ENCODE measurements around the gene KMT2E.

Gene KMT2E

GRCh38 chr7:104980440-104980839, 33.6 kb upstream of the KMT2E start:
- Histone ChIP-seq H3K4me3 (ENCODE audit: low read depth, low read length) (no peak overlapping the region), H3K4me1 (ENCODE audit: control insufficient read depth in 1 of 2, insufficient read depth in 2 of 2, low read length in 2 of 2) (peaks cover 8 to 13% of the 10 kb centered on the region in 2 experiments), H3K27ac (ENCODE audit: low read depth, low read length) (no peak overlapping the region), H2BK5ac (ENCODE audit: low read depth, low read length, poor library complexity) (no peak overlapping the region), H3K36me3 (ENCODE audit: control insufficient read depth in 1 of 2, insufficient read depth in 2 of 2, low read length in 2 of 2) (peaks cover 4 to 5% of the 10 kb centered on the region in 2 experiments), H2AFZ (ENCODE audit: insufficient read depth, low read length, poor library complexity) (no peak overlapping the region), H3K79me1 (ENCODE audit: low read length) (peaks cover 8% of the 10 kb centered on the region), H4K91ac (ENCODE audit: low read depth, low read length) (no peak overlapping the region), H3K4me2 (ENCODE audit: low read length) (no peak overlapping the region), H3K18ac (ENCODE audit: low read length) (no peak overlapping the region), H4K12ac (ENCODE audit: low read depth, low read length) (no peak overlapping the region), H3K14ac (ENCODE audit: low read length) (no peak overlapping the region), H3K79me2 (ENCODE audit: control insufficient read depth, insufficient read depth, low read length, poor library complexity) (peaks cover 8% of the 10 kb centered on the region), H2AK5ac (ENCODE audit: low read length) (no peak overlapping the region), H3K23ac (ENCODE audit: low read length) (no peak overlapping the region), H3K9me3 (ENCODE audit: insufficient read depth, low read depth, low read length) (no peaks in the 10 kb centered on the region), H3K9ac (ENCODE audit: low read length) (no peak overlapping the region), H3K27me3 (ENCODE audit: insufficient read depth, low read length) (no peaks in the 10 kb centered on the region), H3K4ac (ENCODE audit: low read depth, low read length) (no peak overlapping the region), H2BK12ac (ENCODE audit: low read length) (no peak overlapping the region), H4K8ac (ENCODE audit: low read depth, low read length) (no peak overlapping the region), H2BK120ac (ENCODE audit: insufficient read depth, low read length, poor library complexity) (no peak overlapping the region)
- DNase-seq, result peak; percentile 32 to 79
- no CpG with 5 or more reads among the region's 5 CpGs for WGBS (ENCODE audit: extremely low coverage, insufficient coverage, insufficient read length)

GRCh38 chr7:104980841-104981671, 32.9 kb upstream of the KMT2E start:
- Histone ChIP-seq H4K91ac (ENCODE audit: low read depth, low read length) (no peak overlapping the region), H3K4me3 (ENCODE audit: low read depth, low read length) (no peak overlapping the region), H3K14ac (ENCODE audit: low read length) (no peak overlapping the region), H3K9ac (ENCODE audit: low read length) (no peak overlapping the region), H2AFZ (ENCODE audit: insufficient read depth, low read length, poor library complexity) (no peak overlapping the region), H3K79me2 (ENCODE audit: control insufficient read depth, insufficient read depth, low read length, poor library complexity) (peaks cover 8% of the 10 kb centered on the region), H3K4me2 (ENCODE audit: low read length) (no peak overlapping the region), H2BK12ac (ENCODE audit: low read length) (no peak overlapping the region), H2BK120ac (ENCODE audit: insufficient read depth, low read length, poor library complexity) (no peak overlapping the region), H3K27me3 (ENCODE audit: insufficient read depth, low read length) (no peaks in the 10 kb centered on the region), H3K36me3 (ENCODE audit: control insufficient read depth in 1 of 2, insufficient read depth in 2 of 2, low read length in 2 of 2) (peaks cover 4 to 5% of the 10 kb centered on the region in 2 experiments), H3K9me3 (ENCODE audit: insufficient read depth, low read depth, low read length) (no peaks in the 10 kb centered on the region), H3K79me1 (ENCODE audit: low read length) (peaks cover 8% of the 10 kb centered on the region), H3K18ac (ENCODE audit: low read length) (no peak overlapping the region), H2BK5ac (ENCODE audit: low read depth, low read length, poor library complexity) (no peak overlapping the region), H3K4me1 (ENCODE audit: control insufficient read depth in 1 of 2, insufficient read depth in 2 of 2, low read length in 2 of 2) (peaks cover 8 to 13% of the 10 kb centered on the region in 2 experiments), H2AK5ac (ENCODE audit: low read length) (no peak overlapping the region), H3K4ac (ENCODE audit: low read depth, low read length) (no peak overlapping the region), H4K12ac (ENCODE audit: low read depth, low read length) (no peak overlapping the region), H3K27ac (ENCODE audit: low read depth, low read length) (no peak overlapping the region), H3K23ac (ENCODE audit: low read length) (no peak overlapping the region), H4K8ac (ENCODE audit: low read depth, low read length) (no peak overlapping the region)
- no CpG with 5 or more reads among the region's 4 CpGs for whole genome bisulfite sequencing (ENCODE audit: extremely low coverage, insufficient coverage, insufficient read length)
- DNase-seq, result peak in 1 of 2 donors; percentile 88

- no peak for DNase-seq
Observed at GRCh38 chr7:104981672-104982037, 32.4 kb upstream of the KMT2E start.

GRCh38 chr7:104982308-104983075, 31.5 kb upstream of the KMT2E start:
- Histone ChIP-seq H3K23ac (ENCODE audit: low read length) (no peak overlapping the region), H3K79me2 (ENCODE audit: control insufficient read depth, insufficient read depth, low read length, poor library complexity) (peaks cover 10% of the 10 kb centered on the region), H2BK120ac (ENCODE audit: insufficient read depth, low read length, poor library complexity) (no peak overlapping the region), H3K18ac (ENCODE audit: low read length) (peak overlapping the region; percentile 78), H3K36me3 (ENCODE audit: control insufficient read depth in 1 of 2, insufficient read depth in 2 of 2, low read length in 2 of 2) (peaks cover 4 to 7% of the 10 kb centered on the region in 2 experiments), H3K4ac (ENCODE audit: low read depth, low read length) (peak overlapping the region; percentile 75), H3K4me1 (ENCODE audit: control insufficient read depth in 1 of 2, insufficient read depth in 2 of 2, low read length in 2 of 2) (peaks cover 8 to 13% of the 10 kb centered on the region in 2 experiments), H3K14ac (ENCODE audit: low read length) (no peak overlapping the region), H3K27me3 (ENCODE audit: insufficient read depth, low read length) (no peaks in the 10 kb centered on the region), H3K9ac (ENCODE audit: low read length) (no peak overlapping the region), H3K79me1 (ENCODE audit: low read length) (peaks cover 8% of the 10 kb centered on the region), H4K12ac (ENCODE audit: low read depth, low read length) (no peak overlapping the region), H3K27ac (ENCODE audit: low read depth, low read length) (no peak overlapping the region), H4K91ac (ENCODE audit: low read depth, low read length) (no peak overlapping the region), H4K8ac (ENCODE audit: low read depth, low read length) (peak overlapping the region; percentile 38), H2BK12ac (ENCODE audit: low read length) (no peak overlapping the region), H2BK5ac (ENCODE audit: low read depth, low read length, poor library complexity) (no peak overlapping the region), H3K4me3 (ENCODE audit: low read depth, low read length) (no peak overlapping the region), H3K4me2 (ENCODE audit: low read length) (peak overlapping the region; percentile 22), H2AFZ (ENCODE audit: insufficient read depth, low read length, poor library complexity) (no peak overlapping the region), H3K9me3 (ENCODE audit: insufficient read depth, low read depth, low read length) (no peaks in the 10 kb centered on the region), H2AK5ac (ENCODE audit: low read length) (no peak overlapping the region)
- peak; percentile 69 to 86 for DNase-seq
- WGBS (ENCODE audit: extremely low coverage, insufficient coverage, insufficient read length), result no CpG with 5 or more reads among the region's 5 CpGs

More at GRCh38 chr7:104981672-104982037, 32.4 kb upstream of the KMT2E start:
- no peaks in the 10 kb centered on the region for H3K9me3 ChIP-seq (ENCODE audit: insufficient read depth, low read depth, low read length)
- peaks cover 7% of the 10 kb centered on the region in 2 experiments for H3K36me3 ChIP-seq (ENCODE audit: control insufficient read depth in 1 of 2, insufficient read depth in 2 of 2, low read length in 2 of 2)
- no peak overlapping the region for H2AK5ac ChIP-seq (ENCODE audit: low read length)
- no peak overlapping the region for H3K9ac ChIP-seq (ENCODE audit: low read length)
- peaks cover 8% of the 10 kb centered on the region for H3K79me1 ChIP-seq (ENCODE audit: low read length)
- no peak overlapping the region for H2AFZ ChIP-seq (ENCODE audit: insufficient read depth, low read length, poor library complexity)
- H4K91ac ChIP-seq (ENCODE audit: low read depth, low read length), result no peak overlapping the region
- no peak overlapping the region for H3K18ac ChIP-seq (ENCODE audit: low read length)
- no CpG with 5 or more reads among the region's 1 CpG for WGBS (ENCODE audit: extremely low coverage, insufficient coverage, insufficient read length)
- H4K8ac ChIP-seq (ENCODE audit: low read depth, low read length), result no peak overlapping the region
- H3K4me2 ChIP-seq (ENCODE audit: low read length), result no peak overlapping the region
- H3K14ac ChIP-seq (ENCODE audit: low read length), result no peak overlapping the region
- H2BK120ac ChIP-seq (ENCODE audit: insufficient read depth, low read length, poor library complexity), result no peak overlapping the region
- H3K79me2 ChIP-seq (ENCODE audit: control insufficient read depth, insufficient read depth, low read length, poor library complexity), result peaks cover 10% of the 10 kb centered on the region
- no peak overlapping the region for H3K23ac ChIP-seq (ENCODE audit: low read length)
- H3K4me3 ChIP-seq (ENCODE audit: low read depth, low read length), result no peak overlapping the region
- no peak overlapping the region for H2BK5ac ChIP-seq (ENCODE audit: low read depth, low read length, poor library complexity)
- no peak overlapping the region for H3K4ac ChIP-seq (ENCODE audit: low read depth, low read length)
- H3K4me1 ChIP-seq (ENCODE audit: control insufficient read depth in 1 of 2, insufficient read depth in 2 of 2, low read length in 2 of 2), result peaks cover 8 to 13% of the 10 kb centered on the region in 2 experiments
- no peak overlapping the region for H2BK12ac ChIP-seq (ENCODE audit: low read length)
- H4K12ac ChIP-seq (ENCODE audit: low read depth, low read length), result no peak overlapping the region
- no peak overlapping the region for H3K27ac ChIP-seq (ENCODE audit: low read depth, low read length)
- no peaks in the 10 kb centered on the region for H3K27me3 ChIP-seq (ENCODE audit: insufficient read depth, low read length)

Data from trophoblast cell (in vitro differentiated cells and primary cell).